Pancreas (tissue), 10 donors: ENCODE measurements around the gene RHOA. TPM values are rescaled to one million over a fixed set of nuclear protein-coding genes. Genes with fewer than 3 reads are reported as not detected.

Experiments used
- ATAC-seq, 4 donors: fragments of 200-7000 bp; cut with Tn5 transposase; one replicate each; pipeline versions ENCODE4 v1.8.0 to v1.9.1; 2020; ENCODE audit warnings: mild to moderate bottlenecking in 4 of 4, moderate library complexity in 4 of 4
- DNase-seq, 6 donors: peaks; one replicate each; pipeline ENCODE4 v3.0.0-alpha.2; 2020
- FAIRE-seq: peaks from 2 replicates; lab custom pipeline; 2012; peaks lifted over from hg19 to GRCh38; lab: Jason Lieb, UNC
- H3K27ac ChIP-seq, 4 donors: fragments of 200-600 bp; sonication (generic); 1 replicate in 3 of 4; 2 replicates in 1 of 4; pipeline versions ENCODE4 v1.5.0 to v1.8.0; 2020
- H3K27me3 ChIP-seq, 4 donors: fragments of 200-600 bp; one replicate each; pipeline ENCODE4 v1.8.0; 2021
- H3K36me3 ChIP-seq, 3 donors: fragments of 200-600 bp; sonication (generic) in 1 of 3; one replicate each; pipeline versions ENCODE4 v1.5.0 to v1.8.0; 2020 to 2021
- H3K4me1 ChIP-seq, 3 donors: fragments of 200-600 bp; one replicate each; pipeline ENCODE4 v1.8.0; 2021
- H3K4me3 ChIP-seq, 4 donors: fragments of 200-600 bp; sonication (generic) in 2 of 4; one replicate each; pipeline versions ENCODE4 v1.5.0 to v1.8.0; 2020 to 2021
- H3K9me3 ChIP-seq, 4 donors: fragments of 200-600 bp; one replicate each; pipeline ENCODE4 v1.8.0; 2021
- WGBS, 2 donors: extraction: QIAGEN DNeasy Blood & Tissue Kit; methylation state at CpG; one replicate each; pipeline ENCODE4 v1.1.7; 2013; 5-methylcytosine and 5-hydroxymethylcytosine counted together
- intact Hi-C, 3 donors: fragments of 100-400 bp; cut with DNase I; formaldehyde crosslinking; loops; one replicate each; pipeline versions ENCODE4 v1.11.1 to v1.14.2; 2022
- polyA plus RNA-seq, 2 donors: library from polyadenylated mRNA; stranded (reverse); fragments of 200-250 nt; gene quantifications; one replicate each; pipeline ENCODE4 v1.2.3, GENCODE V29; 2013
- total RNA-seq, 6 donors: library from RNA; stranded (reverse); fragmentation: NEBNext Ultra II Directional in 4 of 6; extraction: Animal tissue kit (Norgen Biotek cat#: 25700) in 4 of 6; gene quantifications; one replicate each; pipeline versions ENCODE4 v1.2.1 to v1.2.4, GENCODE V29; 2021 to 2023
- TF ChIP-seq, protein P1 (sequence below), 4 donors: fragments of 200-600 bp; sonication (generic) in 3 of 4; IDR thresholded peaks; one replicate each; pipeline versions ENCODE4 v1.5.0 to v1.8.0; 2021; ENCODE audit warnings: antibody characterized with exemption in 4 of 4
- donor health status: healthy with polysubstance abuse.
- donor health status: DM: no; HTN: no; CAD: no; lungs with moderate emphysema.
- donor health status: DM: no; HTN: no; CAD: no.
- donor health status: control.
- donor health status: control.
- donor health status: Bipolar disorder and iron deficiency.
- donor health status: DM: yes; HTN: yes; CAD: no.
- donor health status: DM: no; HTN: no; CAD: no.
- donor health status: DM: no; HTN: no; CAD: no.
- donor health status: DM: yes; HTN: yes; CAD: no.

The RHOA gene
- total and polyA plus RNA-seq, 8 donors: 77.8 to 209 (median 138) TPM

DNA sequence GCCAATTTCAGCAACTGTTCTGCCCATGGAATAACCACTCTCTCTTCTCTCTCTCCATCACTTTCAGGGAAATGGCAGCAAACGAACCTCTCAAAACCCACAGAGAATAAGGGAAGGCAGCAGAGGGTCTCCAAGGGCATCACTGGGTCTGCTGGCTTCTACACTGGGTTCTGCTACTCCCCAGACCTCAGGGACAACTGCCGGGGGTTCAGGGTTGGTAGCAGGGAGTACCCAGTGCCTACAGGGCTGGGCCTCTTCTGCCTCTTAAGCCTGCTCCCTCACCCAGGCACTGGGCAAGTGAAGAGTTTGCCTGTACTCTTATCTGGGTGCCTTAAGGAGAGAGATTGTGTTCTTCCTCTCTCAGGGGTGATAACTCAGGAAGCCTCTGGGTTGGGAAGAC, 3.0 kb upstream of the RHOA start:
- FAIRE-seq: no peak
- intact Hi-C loops: no loop called here

DNA sequence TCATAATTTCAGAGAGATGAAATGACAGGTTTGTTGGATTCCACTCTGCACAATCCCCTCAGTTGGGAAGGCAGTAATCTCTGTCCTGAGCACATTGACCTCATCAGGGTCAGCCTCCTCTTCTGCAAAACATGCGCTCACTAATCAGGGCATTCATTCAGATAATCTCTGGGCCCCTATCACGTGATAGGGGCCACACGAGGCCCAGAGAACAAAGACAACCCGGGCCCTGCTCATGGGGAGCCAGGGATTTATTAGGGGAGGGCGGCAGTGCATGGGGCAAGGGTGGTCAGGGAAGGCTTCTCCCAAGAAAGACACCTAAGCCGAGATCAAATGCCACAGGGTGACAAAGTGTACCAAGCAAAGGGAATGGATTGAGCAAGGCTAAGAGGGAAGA, 1.6 kb upstream of the RHOA start:
- Histone ChIP-seq H3K4me3 (peak overlapping the region in 2 of 4 donors; percentile 81 to 86), H3K36me3 (peaks cover 0 to 6% (median 0%) of the 10 kb centered on the region in 3 donors), H3K9me3 (no peaks in the 10 kb centered on the region), H3K27ac (no peak overlapping the region), H3K4me1 (peaks cover 12 to 19% (median 13%) of the 10 kb centered on the region in 3 donors), H3K27me3 (no peaks in the 10 kb centered on the region)
- intact Hi-C loops: no loop called here
- 51 to 69% methylated on average over 6 of the region's 6 CpGs for WGBS, 2 donors
- TF ChIP-seq, protein P1, sequence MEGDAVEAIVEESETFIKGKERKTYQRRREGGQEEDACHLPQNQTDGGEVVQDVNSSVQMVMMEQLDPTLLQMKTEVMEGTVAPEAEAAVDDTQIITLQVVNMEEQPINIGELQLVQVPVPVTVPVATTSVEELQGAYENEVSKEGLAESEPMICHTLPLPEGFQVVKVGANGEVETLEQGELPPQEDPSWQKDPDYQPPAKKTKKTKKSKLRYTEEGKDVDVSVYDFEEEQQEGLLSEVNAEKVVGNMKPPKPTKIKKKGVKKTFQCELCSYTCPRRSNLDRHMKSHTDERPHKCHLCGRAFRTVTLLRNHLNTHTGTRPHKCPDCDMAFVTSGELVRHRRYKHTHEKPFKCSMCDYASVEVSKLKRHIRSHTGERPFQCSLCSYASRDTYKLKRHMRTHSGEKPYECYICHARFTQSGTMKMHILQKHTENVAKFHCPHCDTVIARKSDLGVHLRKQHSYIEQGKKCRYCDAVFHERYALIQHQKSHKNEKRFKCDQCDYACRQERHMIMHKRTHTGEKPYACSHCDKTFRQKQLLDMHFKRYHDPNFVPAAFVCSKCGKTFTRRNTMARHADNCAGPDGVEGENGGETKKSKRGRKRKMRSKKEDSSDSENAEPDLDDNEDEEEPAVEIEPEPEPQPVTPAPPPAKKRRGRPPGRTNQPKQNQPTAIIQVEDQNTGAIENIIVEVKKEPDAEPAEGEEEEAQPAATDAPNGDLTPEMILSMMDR (IDR thresholded peaks at IDR 0.05): no peak
- DNase-seq (peak in 1 of 6 donors; percentile 27), FAIRE-seq (no peak), ATAC-seq (no peak)

More for the DNA sequence above, 3.0 kb upstream of the RHOA start:
- DNase-seq (peak in 1 of 6 donors; percentile 14), ATAC-seq (no peak)
- 85 to 96% methylated on average over 2 of the region's 2 CpGs for WGBS, 2 donors
- Histone ChIP-seq H3K9me3 (no peaks in the 10 kb centered on the region), H3K27ac (no peak overlapping the region), H3K27me3 (no peaks in the 10 kb centered on the region), H3K36me3 (peaks cover 0 to 6% (median 0%) of the 10 kb centered on the region in 3 donors), H3K4me1 (peaks cover 5 to 9% (median 8%) of the 10 kb centered on the region in 3 donors), H3K4me3 (no peak overlapping the region)
- TF ChIP-seq, protein P1 (IDR thresholded peaks at IDR 0.05): no peak

GRCh38 chr3:49412632-49413337, 1.0 kb upstream of the RHOA start:
- TF ChIP-seq, protein P1 (IDR thresholded peaks at IDR 0.05): no peak
- H3K36me3 ChIP-seq: peaks cover 0 to 6% (median 0%) of the 10 kb centered on the region in 3 donors
- ATAC-seq (no peak), DNase-seq (peak in 1 of 6 donors; percentile 29), FAIRE-seq (no peak)
- peaks cover 12 to 23% (median 13%) of the 10 kb centered on the region in 3 donors for H3K4me1 ChIP-seq
- no peaks in the 10 kb centered on the region for H3K9me3 ChIP-seq
- no peaks in the 10 kb centered on the region for H3K27me3 ChIP-seq
- WGBS, 2 donors: 11 to 13% methylated on average over 16 of the region's 16 CpGs
- H3K4me3 ChIP-seq: peak overlapping the region; percentile 59 to 86 (median 72)
- peak overlapping the region; percentile 77 to 87 (median 84) for H3K27ac ChIP-seq
- intact Hi-C loops: no loop called here

DNA sequence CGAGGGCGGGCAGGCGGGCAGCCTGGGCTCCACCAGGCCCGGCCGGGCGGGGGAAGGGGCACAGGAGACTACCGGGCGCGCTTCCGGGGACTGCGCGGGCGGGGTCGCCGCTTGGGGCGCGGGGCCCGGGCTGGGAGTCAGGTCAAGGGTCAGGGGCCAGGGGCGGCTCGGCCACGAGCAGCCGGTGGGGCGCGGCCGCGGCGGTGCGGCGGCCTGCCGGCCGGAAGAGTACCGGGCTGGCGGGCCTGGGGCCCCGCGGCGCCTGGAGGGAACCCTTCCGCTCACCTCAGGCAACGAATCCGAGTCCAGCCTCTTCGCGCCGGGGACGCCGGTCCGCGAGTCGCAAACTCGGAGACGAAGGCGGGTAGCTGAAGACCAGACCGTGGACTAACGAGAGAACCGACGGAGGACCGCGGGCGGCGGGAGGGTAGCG, 225 bp downstream of the RHOA start:
- Histone ChIP-seq H3K4me3 (peak overlapping the region; percentile 81 to 97 (median 86)), H3K27ac (peak overlapping the region; percentile 76 to 91 (median 84)), H3K27me3 (no peaks in the 10 kb centered on the region), H3K36me3 (no peaks in the 10 kb centered on the region), H3K4me1 (peaks cover 12 to 26% (median 13%) of the 10 kb centered on the region in 3 donors), H3K9me3 (no peaks in the 10 kb centered on the region)
- TF ChIP-seq, protein P1 (IDR thresholded peaks at IDR 0.05): no peak
- peak; percentile 52 to 83 (median 70) for DNase-seq
- FAIRE-seq: no peak
- ATAC-seq: peak; percentile 12 to 40 (median 28)
- WGBS, 2 donors: 1% methylated on average over 41 to 59 of the region's 59 CpGs
- intact Hi-C loops: no loop called here
